Left forelimb (tissue), 1 donor: ENCODE data around the gene ARFRP1.

ENCODE experiments used
- DNase-seq: peaks from one replicate; pipeline ENCODE4 v3.0.0-alpha.2; 2018; ENCODE audit warnings: low spot score

ARFRP1 gene

DNA sequence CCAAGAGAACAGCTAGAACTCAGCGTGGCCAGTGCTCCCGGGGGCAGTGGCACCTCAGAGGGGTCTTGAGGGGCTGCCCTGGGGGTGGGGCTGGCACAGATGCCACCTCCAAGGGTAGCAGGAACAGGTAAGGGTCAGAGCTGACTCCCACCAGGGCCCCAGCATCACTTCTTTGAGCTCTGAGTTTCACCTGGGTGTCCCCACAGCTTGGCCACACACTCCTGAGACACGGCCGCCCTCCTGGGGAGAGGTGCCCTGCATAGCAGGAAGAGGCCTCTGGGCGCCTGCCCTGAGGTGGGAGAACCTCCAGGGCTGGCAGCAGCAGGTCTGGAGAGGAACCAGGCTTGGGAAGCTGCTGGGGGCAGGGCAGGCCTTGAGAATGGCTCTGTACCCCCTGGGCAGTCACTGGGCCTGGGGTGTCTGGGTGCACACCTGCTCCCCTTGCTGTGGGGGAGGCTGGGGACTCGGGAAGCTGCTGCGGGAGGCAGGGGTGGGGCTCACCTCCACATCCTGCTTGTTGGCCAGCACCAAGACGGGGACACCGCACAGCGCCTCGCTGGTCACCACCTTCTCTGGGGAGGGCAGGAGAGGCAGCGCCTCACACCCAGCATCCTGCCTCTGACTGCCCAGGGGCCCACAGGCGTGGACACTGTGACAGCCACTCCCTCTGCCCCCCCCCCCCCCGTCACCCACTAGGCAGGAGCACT lies 6.3 kb downstream of the ARFRP1 start:
- no peak for DNase-seq

DNA sequence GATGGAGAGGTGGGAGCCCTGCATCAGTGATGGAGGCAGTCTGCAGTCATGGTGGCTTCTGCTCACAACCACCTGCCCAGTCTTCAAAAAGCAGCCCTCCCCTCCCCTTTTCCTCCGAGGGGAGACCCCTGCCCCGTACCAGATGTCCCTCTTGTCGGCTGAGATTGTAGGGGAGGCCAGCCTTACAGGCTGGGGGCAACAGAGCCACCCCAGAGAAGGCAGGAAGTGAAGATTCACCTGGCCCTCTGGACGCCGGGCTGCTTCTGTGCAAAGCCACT lies 6.8 kb downstream of the ARFRP1 start:
- DNase-seq, result no peak

- DNase-seq, result no peak
These were observed 7.4 kb downstream of the ARFRP1 start for GRCh38 chr20:63700199-63701050.

DNA sequence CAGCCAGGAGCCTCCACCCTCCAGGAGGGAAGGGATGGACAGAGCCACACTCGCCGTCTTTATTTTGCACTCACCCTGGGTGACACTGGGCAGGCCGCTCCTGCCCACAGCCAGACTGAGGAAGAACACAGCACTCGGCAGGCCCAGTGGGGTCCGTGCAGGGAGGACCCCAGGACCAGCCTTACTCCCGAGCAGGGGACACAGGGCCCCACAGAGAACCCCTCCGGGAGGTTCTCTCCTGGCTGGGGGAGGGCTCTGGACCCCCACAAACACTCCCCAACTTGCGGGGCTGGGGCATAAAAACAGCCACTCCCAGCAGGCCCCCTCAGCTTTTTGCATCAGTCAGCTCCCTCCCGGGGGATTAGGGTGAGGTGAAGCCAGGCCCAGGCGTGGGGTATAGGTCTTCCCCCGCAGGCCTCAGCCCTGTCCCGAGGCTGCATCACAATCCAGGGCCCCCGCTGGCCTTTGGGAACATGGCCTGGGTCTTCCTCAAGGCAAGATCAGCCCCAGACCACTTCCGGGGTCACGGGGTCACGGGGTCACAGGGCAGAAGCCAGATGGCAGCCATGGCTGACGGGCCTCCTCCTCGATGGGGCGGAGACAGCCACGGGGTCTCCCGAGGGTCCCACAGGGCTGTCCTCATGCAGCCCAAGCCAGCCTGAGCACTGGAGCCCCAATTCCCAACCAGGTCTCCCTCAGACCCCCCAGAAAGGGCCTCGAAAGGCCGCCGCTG lies 8.1 kb downstream of the ARFRP1 start:
- DNase-seq, result peak; percentile 60

DNA sequence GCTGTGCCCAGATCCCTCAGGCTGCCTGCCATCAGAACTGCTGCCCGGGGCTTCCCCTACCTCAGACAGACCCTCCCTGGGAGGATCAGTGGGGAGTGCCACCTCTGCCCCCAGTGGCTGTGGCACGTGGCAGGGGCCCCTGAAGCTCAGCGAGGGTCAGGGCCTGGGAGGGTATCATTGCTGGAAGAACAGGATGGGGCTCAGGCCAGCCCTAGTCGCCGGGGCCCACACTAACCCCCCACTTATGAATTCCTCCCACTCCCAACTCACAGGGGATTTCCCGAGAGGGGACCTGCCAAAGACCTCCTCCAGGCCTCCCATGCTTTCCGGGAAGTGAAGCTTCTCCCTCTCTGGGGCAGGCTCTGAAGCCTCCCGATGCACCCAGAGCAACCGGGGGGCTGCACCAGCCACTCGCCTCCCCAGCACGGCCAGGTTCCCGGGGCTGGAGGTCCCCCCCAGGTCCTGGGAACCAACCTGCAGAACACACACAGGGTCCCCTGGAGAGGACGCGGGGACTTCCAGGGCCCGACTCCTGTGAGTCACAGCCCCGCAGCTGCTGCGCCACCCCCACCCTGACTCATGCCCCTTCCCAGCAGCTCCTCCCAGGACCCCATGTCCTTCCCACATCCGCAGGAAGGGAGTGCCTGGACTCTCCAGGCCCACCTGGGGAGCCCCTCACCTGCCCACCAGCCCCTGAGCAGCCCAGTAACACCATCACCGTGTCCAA lies 8.9 kb downstream of the ARFRP1 start:
- peak; percentile 71 for DNase-seq

DNA sequence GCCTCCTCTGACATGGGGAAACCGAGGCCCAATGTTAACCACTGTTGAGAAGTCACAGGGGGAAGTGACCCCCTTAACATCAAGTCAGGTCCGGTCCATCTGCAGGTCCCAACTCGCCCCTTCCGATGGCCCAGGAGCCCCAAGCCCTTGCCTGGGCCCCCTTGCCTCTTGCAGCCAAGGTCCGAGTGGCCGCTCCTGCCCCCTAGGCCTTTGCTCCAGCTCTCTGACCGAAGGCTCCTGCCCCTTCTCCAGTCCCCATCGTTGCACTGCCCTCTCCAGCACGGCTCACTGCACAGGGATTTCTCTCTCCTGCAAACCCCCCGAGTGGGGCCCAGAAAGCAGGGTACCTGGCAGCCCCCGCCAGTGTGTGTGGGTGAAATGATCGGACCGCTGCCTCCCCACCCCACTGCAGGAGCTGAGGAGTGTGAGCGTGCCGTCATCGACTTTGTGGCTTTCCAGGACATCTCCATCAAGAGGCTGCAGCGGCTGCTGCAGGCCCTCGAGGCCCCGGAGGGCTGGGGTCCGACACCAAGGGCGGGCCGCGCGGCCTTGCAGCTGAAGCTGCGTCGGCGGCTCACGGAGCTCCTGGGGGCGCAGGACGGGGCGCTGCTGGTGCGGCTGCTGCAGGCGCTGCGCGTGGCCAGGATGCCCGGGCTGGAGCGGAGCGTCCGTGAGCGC lies 9.8 kb downstream of the ARFRP1 start:
- no peak for DNase-seq

DNA sequence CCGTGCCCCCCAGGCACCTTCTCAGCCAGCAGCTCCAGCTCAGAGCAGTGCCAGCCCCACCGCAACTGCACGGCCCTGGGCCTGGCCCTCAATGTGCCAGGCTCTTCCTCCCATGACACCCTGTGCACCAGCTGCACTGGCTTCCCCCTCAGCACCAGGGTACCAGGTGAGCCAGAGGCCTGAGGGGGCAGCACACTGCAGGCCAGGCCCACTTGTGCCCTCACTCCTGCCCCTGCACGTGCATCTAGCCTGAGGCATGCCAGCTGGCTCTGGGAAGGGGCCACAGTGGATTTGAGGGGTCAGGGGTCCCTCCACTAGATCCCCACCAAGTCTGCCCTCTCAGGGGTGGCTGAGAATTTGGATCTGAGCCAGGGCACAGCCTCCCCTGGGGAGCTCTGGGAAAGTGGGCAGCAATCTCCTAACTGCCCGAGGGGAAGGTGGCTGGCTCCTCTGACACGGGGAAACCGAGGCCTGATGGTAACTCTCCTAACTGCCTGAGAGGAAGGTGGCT lies 10.4 kb downstream of the ARFRP1 start:
- DNase-seq, result peak; percentile 62

DNA sequence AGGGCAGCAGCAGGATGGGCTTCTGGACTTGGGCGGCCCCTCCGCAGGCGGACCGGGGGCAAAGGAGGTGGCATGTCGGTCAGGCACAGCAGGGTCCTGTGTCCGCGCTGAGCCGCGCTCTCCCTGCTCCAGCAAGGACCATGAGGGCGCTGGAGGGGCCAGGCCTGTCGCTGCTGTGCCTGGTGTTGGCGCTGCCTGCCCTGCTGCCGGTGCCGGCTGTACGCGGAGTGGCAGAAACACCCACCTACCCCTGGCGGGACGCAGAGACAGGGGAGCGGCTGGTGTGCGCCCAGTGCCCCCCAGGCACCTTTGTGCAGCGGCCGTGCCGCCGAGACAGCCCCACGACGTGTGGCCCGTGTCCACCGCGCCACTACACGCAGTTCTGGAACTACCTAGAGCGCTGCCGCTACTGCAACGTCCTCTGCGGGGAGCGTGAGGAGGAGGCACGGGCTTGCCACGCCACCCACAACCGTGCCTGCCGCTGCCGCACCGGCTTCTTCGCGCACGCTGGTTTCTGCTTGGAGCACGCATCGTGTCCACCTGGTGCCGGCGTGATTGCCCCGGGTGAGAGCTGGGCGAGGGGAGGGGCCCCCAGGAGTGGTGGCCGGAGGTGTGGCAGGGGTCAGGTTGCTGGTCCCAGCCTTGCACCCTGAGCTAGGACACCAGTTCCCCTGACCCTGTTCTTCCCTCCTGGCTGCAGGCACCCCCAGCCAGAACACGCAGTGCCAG lies 11.0 kb downstream of the ARFRP1 start, which contains the start of gene TNFRSF6B:
Gene TNFRSF6B, plus strand, starts transcription at position 25 of the 729 bp plus-strand sequence. Its CDS starts 116 bp downstream, at position 141.
- peak; percentile 65 for DNase-seq

GRCh38 chr20:63696306-63696627 lies 11.5 kb downstream of the ARFRP1 start:
- no peak for DNase-seq

DNA sequence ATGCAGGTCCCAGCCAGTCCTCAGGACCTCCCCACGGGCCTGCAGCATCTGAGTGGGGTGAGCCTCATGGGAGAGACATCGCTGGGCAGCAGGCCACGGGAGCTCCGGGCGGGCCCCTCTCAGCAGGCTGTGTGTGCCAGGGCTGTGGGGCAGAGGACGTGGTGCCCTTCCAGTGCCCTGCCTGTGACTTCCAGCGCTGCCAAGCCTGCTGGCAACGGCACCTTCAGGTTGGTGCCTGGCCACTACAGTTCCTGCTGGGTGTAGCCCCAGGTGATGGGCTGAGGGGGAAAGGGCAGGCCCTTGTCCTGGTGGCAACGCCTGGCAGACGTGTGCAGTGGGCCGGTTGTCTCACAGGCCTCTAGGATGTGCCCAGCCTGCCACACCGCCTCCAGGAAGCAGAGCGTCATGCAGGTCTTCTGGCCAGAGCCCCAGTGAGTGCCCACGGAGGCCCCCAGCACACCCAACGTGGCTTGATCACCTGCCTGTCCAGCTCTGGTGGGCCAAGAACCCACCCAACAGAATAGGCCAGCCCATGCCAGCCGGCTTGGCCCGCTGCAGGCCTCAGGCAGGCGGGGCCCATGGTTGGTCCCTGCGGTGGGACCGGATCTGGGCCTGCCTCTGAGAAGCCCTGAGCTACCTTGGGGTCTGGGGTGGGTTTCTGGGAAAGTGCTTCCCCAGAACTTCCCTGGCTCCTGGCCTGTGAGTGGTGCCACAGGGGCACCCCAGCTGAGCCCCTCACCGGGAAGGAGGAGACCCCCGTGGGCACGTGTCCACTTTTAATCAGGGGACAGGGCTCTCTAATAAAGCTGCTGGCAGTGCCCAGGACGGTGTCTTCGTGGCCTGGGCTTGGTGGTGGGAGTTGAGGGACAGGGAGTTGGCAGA lies 12.1 kb downstream of the ARFRP1 start:
- peak; percentile 68 for DNase-seq

DNA sequence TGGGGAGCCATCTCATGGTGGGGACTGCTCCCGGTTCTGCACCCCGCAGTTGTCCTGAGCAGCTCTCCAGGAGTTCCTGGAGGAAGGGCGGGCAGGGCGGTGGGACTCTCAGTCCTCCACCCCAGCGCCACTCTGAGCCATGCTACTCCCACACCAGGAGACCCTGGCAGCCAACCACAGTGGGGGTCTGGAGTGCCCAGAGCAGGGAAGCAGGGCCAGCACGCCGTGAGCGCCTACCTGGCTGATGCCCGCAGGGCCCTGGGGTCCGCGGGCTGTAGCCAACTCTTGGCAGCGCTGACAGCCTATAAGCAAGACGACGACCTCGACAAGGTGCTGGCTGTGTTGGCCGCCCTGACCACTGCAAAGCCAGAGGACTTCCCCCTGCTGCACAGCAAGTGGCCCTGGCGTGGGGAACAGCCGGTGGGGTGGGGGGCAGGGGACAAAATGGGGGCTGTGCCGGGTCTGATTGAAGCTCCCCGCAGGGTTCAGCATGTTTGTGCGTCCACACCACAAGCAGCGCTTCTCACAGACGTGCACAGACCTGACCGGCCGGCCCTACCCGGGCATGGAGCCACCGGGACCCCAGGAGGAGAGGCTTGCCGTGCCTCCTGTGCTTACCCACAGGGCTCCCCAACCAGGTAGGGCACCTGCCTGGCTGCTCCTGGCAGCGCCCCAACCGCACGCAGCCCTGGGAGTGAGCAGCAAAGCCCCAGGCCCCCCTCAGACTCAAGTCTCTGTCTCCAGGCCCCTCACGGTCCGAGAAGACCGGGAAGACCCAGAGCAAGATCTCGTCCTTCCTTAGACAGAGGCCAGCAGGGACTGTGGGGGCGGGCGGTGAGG lies 13.0 kb downstream of the ARFRP1 start:
- peak; percentile 59 for DNase-seq

GRCh38 chr20:63693733-63694583 lies 13.8 kb downstream of the ARFRP1 start:
- peak; percentile 55 for DNase-seq

DNA sequence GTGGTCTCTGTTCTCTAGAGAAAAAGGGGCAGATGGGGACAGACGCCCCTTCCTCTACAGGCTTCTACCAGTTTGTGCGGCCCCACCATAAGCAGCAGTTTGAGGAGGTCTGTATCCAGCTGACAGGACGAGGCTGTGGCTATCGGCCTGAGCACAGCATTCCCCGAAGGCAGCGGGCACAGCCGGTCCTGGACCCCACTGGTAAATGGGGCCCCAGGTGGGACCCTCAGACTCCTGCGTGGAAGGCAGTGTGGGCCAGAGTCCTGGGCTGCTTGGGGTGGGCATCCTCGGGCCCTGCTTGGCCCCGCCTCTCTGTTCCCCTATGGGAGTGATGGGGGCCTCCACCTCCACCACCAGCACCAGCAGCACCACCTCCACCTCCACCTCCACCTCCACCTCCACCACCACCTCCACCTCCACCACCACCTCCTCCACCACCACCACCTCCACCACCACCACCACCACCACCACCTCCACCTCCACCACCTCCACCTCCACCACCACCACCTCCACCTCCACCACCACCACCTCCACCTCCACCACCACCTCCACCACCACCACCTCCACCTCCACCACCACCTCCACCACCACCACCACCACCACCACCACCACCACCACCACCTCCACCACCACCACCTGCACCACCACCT lies 14.6 kb downstream of the ARFRP1 start:
- no peak for DNase-seq

DNA sequence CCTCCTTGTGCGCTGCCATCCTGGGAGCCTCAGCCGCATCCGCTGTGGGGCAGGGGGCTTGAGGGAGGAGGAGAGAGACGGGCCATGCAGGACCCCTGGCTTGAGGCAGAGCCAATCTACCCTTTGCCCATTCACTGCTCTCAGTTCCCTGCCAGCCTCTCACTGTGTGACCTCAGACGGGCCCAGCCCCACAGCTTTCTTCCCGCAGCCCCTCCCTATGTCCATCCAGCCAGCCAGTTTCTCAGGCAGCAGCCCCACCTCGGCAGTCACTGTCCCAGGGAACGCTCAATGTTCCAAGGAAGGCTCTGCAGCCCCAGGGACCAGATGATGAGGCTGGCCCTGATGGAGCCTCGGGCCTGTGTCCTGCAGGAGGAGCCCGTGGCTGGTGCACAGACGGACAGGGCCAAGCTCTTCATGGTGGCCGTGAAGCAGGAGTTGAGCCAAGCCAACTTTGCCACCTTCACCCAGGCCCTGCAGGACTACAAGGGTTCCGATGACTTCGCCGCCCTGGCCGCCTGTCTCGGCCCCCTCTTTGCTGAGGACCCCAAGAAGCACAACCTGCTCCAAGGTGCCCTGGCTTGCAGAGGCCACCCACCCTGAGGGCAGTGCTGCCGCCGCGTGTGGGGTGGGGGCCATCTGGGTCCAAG lies 15.2 kb downstream of the ARFRP1 start:
- no peak for DNase-seq

DNA sequence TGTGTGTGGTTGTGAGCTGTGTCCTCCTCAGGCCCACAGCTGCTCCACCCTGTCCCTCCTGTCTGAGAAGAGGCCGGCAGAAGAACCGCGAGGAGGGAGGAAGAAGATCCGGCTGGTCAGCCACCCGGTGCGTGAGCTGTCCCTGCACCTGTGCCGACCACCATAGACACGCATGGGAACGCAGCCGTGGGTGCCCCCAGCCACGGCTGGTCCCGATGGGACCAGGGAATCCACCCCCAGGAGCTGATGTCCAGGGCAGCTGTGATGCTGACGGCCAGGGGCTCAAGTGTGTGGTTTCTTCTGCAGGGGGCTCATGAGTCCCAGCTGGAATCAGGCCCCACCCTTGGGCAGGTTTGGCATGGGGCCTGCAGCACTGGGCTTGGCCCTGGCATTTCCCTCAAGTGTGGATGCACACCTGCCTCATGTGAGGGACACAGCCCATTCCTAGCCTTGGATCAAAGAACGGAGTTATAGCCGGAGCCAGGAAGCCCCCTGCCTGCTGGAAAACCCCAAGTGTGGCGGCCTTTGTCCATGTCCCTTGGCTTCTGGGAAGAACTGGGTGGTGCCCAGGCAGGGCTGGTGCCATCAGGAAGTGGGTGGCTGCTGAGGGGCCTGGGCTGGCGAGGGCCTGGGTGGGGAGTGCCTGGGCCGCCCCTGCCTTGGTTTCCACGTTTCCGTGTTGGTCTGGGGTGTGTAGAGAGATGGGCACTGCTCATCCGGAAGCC lies 15.9 kb downstream of the ARFRP1 start:
- DNase-seq, result no peak
